Measurements from ENCODE around the gene ENOX1.

- TF ChIP-seq POLR2A (IDR thresholded peaks at IDR 0.05) (no peak), CTCF (IDR thresholded peaks at IDR 0.05) (no peak)
These were observed 606.6 kb downstream of the ENOX1 start for GRCh38 chr13:43180036-43180660.
